Astrocyte (in vitro differentiated cells and primary cell): ENCODE results near the gene MACROH2A1.

Experiments
- CTCF ChIP-seq: IDR thresholded peaks from 2 replicates; pipeline ENCODE4 v1.5.1; 2011; ENCODE audit warnings: low read depth, mild to moderate bottlenecking, inconsistent platforms, low read length, moderate library complexity; ENCODE audit not compliant: insufficient read depth
- EZH2 ChIP-seq: IDR thresholded peaks from 2 replicates; pipeline ENCODE4 v1.6.1; 2012; ENCODE audit warnings: mild to moderate bottlenecking, low read length, inconsistent platforms; ENCODE audit not compliant: insufficient read depth

- no peak for TF ChIP-seq EZH2
- TF ChIP-seq CTCF, result no peak
Measured at GRCh38 chr5:135330798-135331096, 68.3 kb downstream of the MACROH2A1 start.
